Right lobe of liver (tissue), 6 donors: ENCODE results near the gene SEC14L2. TPM values are rescaled to one million over a fixed set of nuclear protein-coding genes. Genes with fewer than 3 reads are reported as not detected.

Source experiments
- ATAC-seq, 4 donors: fragments of 200-7000 bp; cut with Tn5 transposase; one replicate each; pipeline ENCODE4 v1.9.1; 2020; ENCODE audit warnings: mild to moderate bottlenecking in 4 of 4, moderate library complexity in 4 of 4
- DNase-seq, 3 donors: peaks; one replicate each; pipeline ENCODE4 v3.0.0-alpha.2; 2020
- H3K27ac ChIP-seq, 3 donors: fragments of 200-600 bp; one replicate each; pipeline ENCODE4 v1.8.0; 2022
- H3K27me3 ChIP-seq, 2 donors: fragments of 200-600 bp; one replicate each; pipeline ENCODE4 v1.8.0; 2022
- H3K36me3 ChIP-seq, 4 donors: fragments of 200-600 bp; sonication (generic) in 1 of 4; one replicate each; pipeline versions ENCODE4 v1.5.1 to v1.8.0; 2017 to 2022; ENCODE audit warnings: control low read depth in 1 of 4
- H3K4me1 ChIP-seq, 4 donors: fragments of 200-600 bp; sonication (generic) in 1 of 4; one replicate each; pipeline versions ENCODE4 v1.5.1 to v1.8.0; 2017 to 2022; ENCODE audit warnings: control low read depth in 1 of 4
- H3K4me3 ChIP-seq, 3 donors: fragments of 200-600 bp; one replicate each; pipeline ENCODE4 v1.8.0; 2022
- H3K9me3 ChIP-seq, 4 donors: fragments of 200-600 bp; sonication (generic) in 1 of 4; one replicate each; pipeline versions ENCODE4 v1.5.1 to v1.8.0; 2017 to 2022; ENCODE audit warnings: control low read depth in 1 of 4
- CTCF ChIP-seq, 4 donors: fragments of 200-600 bp in 3 of 4; fragments of 450-650 bp in 1 of 4; IDR thresholded peaks; one replicate each; pipeline versions ENCODE4 v1.5.1 to v1.8.0; 2016 to 2022; ENCODE audit warnings: antibody characterized with exemption in 4 of 4, mild to moderate bottlenecking in 2 of 4
- POLR2A ChIP-seq: fragments of 450-650 bp; IDR thresholded peaks from one replicate; pipeline ENCODE4 v1.6.1; 2017; ENCODE audit warnings: antibody characterized with exemption, mild to moderate bottlenecking
- WGBS: methylation state at CpG from one replicate; pipeline ENCODE4 v1.1.6; 2018; ENCODE audit warnings: low coverage, low lambda C conversion rate; ENCODE audit not compliant: insufficient coverage; ENCODE audit errors: missing lambda C conversion rate; 5-methylcytosine and 5-hydroxymethylcytosine counted together
- intact Hi-C, 2 donors: fragments of 100-400 bp; cut with DNase I; formaldehyde crosslinking; loops; one replicate each; pipeline versions ENCODE4 v1.11.2 to v1.14.1; 2022
- total RNA-seq, 6 experiments: library from RNA; depleted of rRNA in 2 of 6; stranded (reverse); fragments of >200 nt in 2 of 6; fragmentation: NEBNext Ultra II Directional in 3 of 6; extraction: Animal tissue kit (Norgen Biotek cat#: 25700) in 3 of 6; gene quantifications; one replicate each; pipeline versions ENCODE4 v1.1.0 to v1.2.4, GENCODE V29; 2016 to 2023
- donor health status: DM: no; HTN: yes; CAD: no.
- donor health status: DM: no; HTN: no; CAD: no.
- donor health status: DM: no; HTN: no; CAD: no.
- donor health status: DM: no; HTN: yes; CAD: no.
- donor health status: DM: no; HTN: yes; CAD: no.

SEC14L2 gene
- total RNA-seq, 6 experiments from 2014 or later, result 42.7 to 240 (median 101) TPM

- Histone ChIP-seq H3K4me1 (peaks cover 0 to 3% (median 0%) of the 10 kb centered on the region in 4 donors), H3K27ac (no peak overlapping the region), H3K27me3 (no peaks in the 10 kb centered on the region), H3K9me3 (no peaks in the 10 kb centered on the region), H3K36me3 (no peaks in the 10 kb centered on the region), H3K4me3 (no peak overlapping the region)
- ATAC-seq (no peak), DNase-seq (peak in 1 of 3 donors; percentile 47)
- 100% methylated on average over 1 of the region's 11 CpGs for WGBS
- intact Hi-C loops, result no loop called here
- no peak for TF ChIP-seq CTCF (IDR thresholded peaks at IDR 0.05)
- TF ChIP-seq POLR2A, result no peak
These were observed 43.0 kb downstream of the SEC14L2 start for GRCh38 chr22:30439836-30440235.

GRCh38 chr22:30441088-30441487 is 44.3 kb downstream of the SEC14L2 start:
- H3K4me3 ChIP-seq, result no peak overlapping the region
- intact Hi-C loops, result no loop called here
- TF ChIP-seq CTCF (IDR thresholded peaks at IDR 0.05) (no peak), POLR2A (no peak)
- no peaks in the 10 kb centered on the region for H3K27me3 ChIP-seq
- H3K9me3 ChIP-seq, result no peaks in the 10 kb centered on the region
- ATAC-seq (no peak), DNase-seq (peak in 1 of 3 donors; percentile 6)
- no peak overlapping the region for H3K27ac ChIP-seq
- WGBS, result 40% methylated on average over 1 of the region's 9 CpGs
- H3K36me3 ChIP-seq, result no peaks in the 10 kb centered on the region
- H3K4me1 ChIP-seq, result peaks cover 0 to 12% (median 0%) of the 10 kb centered on the region in 4 donors

GRCh38 chr22:30444632-30445437 is 48.0 kb downstream of the SEC14L2 start:
- Histone ChIP-seq H3K36me3 (no peaks in the 10 kb centered on the region), H3K27ac (no peak overlapping the region), H3K4me3 (no peak overlapping the region), H3K27me3 (no peaks in the 10 kb centered on the region), H3K4me1 (peaks cover 0 to 12% (median 0%) of the 10 kb centered on the region in 4 donors), H3K9me3 (no peaks in the 10 kb centered on the region)
- WGBS, result 4% methylated on average over 4 of the region's 11 CpGs
- TF ChIP-seq POLR2A (no peak), CTCF (IDR thresholded peaks at IDR 0.05) (peak; percentile 79 to 88 (median 82))
- intact Hi-C loops, result no loop called here
- DNase-seq, result peak in 2 of 3 donors; percentile 56 to 62
- ATAC-seq, result peak; percentile 87 to 94 (median 92)

- Histone ChIP-seq H3K36me3 (no peaks in the 10 kb centered on the region), H3K27me3 (no peaks in the 10 kb centered on the region), H3K27ac (no peak overlapping the region), H3K4me3 (no peak overlapping the region), H3K9me3 (no peaks in the 10 kb centered on the region), H3K4me1 (peaks cover 0 to 12% (median 0%) of the 10 kb centered on the region in 4 donors)
- intact Hi-C loops, result loop anchor here in 1 of 2 donors (2.0 kb wide), 1 partner anchor 39 kb away; no protein-coding TSS in a partner anchor
- WGBS, result 34% methylated on average over 5 of the region's 5 CpGs
- TF ChIP-seq CTCF (IDR thresholded peaks at IDR 0.05) (no peak), POLR2A (no peak)
- ATAC-seq (peak in 3 of 4 donors; percentile 39 to 67 (median 51)), DNase-seq (no peak)
These were observed 48.8 kb downstream of the SEC14L2 start for GRCh38 chr22:30445438-30446145.
